H1 (cell line): ENCODE measurements around the gene SLC17A5. TPM values are rescaled to one million over a fixed set of nuclear protein-coding genes. Genes with fewer than 3 reads are reported as not detected.

Experiments used
- CTCF ChIA-PET: fragments of 300-600 bp; sonication (Branson Sonifier 250); formaldehyde crosslinking; loops from one replicate; lab custom pipeline; 2021; ENCODE audit not compliant: partially characterized antibody; lab: Charles Lee
- POLR2A ChIA-PET: fragments of 300-600 bp; sonication (Branson Sonifier 250); formaldehyde crosslinking; loops from one replicate; lab custom pipeline; 2021; ENCODE audit warnings: inconsistent platforms; ENCODE audit not compliant: partially characterized antibody; lab: Charles Lee
- DNase-seq, 2 experiments: peaks; one replicate each; pipeline versions ENCODE4 v3.0.0 to v3.0.0-alpha.2; 2010 to 2022; ENCODE audit warnings: low spot score in 2 of 2, low read depth in 1 of 2, mixed read lengths in 1 of 2
- FAIRE-seq: peaks from 2 replicates; lab custom pipeline; 2011; peaks lifted over from hg19 to GRCh38; lab: Jason Lieb, UNC
- H2AFZ ChIP-seq: 2 replicates; pipeline ENCODE4 v1.8.1; 2012; ENCODE audit warnings: low read length, inconsistent platforms
- H2AK5ac ChIP-seq: 2 replicates; pipeline ENCODE4 v1.6.1; 2013; ENCODE audit warnings: low read depth, low read length
- H2BK120ac ChIP-seq: replicated peaks from 2 replicates; pipeline ENCODE3; 2013; ENCODE audit warnings: low read depth, low read length, inconsistent platforms
- H2BK12ac ChIP-seq: 2 replicates; pipeline ENCODE4 v1.6.1; 2013; ENCODE audit warnings: low read depth, low read length
- H2BK15ac ChIP-seq: 2 replicates; pipeline ENCODE4 v1.6.1; 2013; ENCODE audit warnings: low read length
- H2BK20ac ChIP-seq: 2 replicates; pipeline ENCODE4 v1.6.1; 2013; ENCODE audit warnings: low read length
- H2BK5ac ChIP-seq: 2 replicates; pipeline ENCODE4 v1.6.1; 2013; ENCODE audit warnings: low read depth, low read length
- H3K14ac ChIP-seq: 2 replicates; pipeline ENCODE4 v1.6.1; 2013; ENCODE audit warnings: inconsistent platforms; ENCODE audit not compliant: insufficient read length
- H3K18ac ChIP-seq: 2 replicates; pipeline ENCODE4 v1.6.1; 2013; ENCODE audit warnings: low read length; ENCODE audit errors: extremely low read depth
- H3K23ac ChIP-seq: 2 replicates; pipeline ENCODE4 v1.6.1; 2013; ENCODE audit warnings: inconsistent platforms; ENCODE audit not compliant: insufficient read length
- H3K23me2 ChIP-seq: 2 replicates; pipeline ENCODE4 v1.6.1; 2013; ENCODE audit warnings: low read depth, low read length
- H3K27ac ChIP-seq: 2 replicates; pipeline ENCODE4 v1.6.1; 2011; ENCODE audit warnings: low read depth, low read length, inconsistent platforms
- H3K27me3 ChIP-seq, 4 experiments: replicated peaks in 1 of 4; 1 replicate in 1 of 4; 2 replicates in 3 of 4; pipeline versions ENCODE4 v1.6.1 to v1.8.1; 2011 to 2013; ENCODE audit warnings: low read length in 3 of 4, mild to moderate bottlenecking in 3 of 4, inconsistent platforms in 2 of 4, mixed read lengths in 2 of 4, moderate library complexity in 1 of 4; ENCODE audit not compliant: control insufficient read depth in 3 of 4, insufficient read depth in 3 of 4; ENCODE audit errors: extremely low read depth in 1 of 4
- H3K36me3 ChIP-seq, 4 experiments: 2 replicates each; pipeline versions ENCODE4 v1.6.1 to v1.8.1; 2011 to 2013; ENCODE audit warnings: mild to moderate bottlenecking in 4 of 4, low read length in 3 of 4, moderate library complexity in 2 of 4, control low read depth in 1 of 4, inconsistent platforms in 1 of 4; ENCODE audit not compliant: insufficient read depth in 4 of 4, control insufficient read depth in 2 of 4
- H3K4ac ChIP-seq: replicated peaks from 2 replicates; pipeline ENCODE3; 2013; ENCODE audit warnings: low read length, low read depth, mixed read lengths, inconsistent platforms; ENCODE audit not compliant: insufficient read length
- H3K4me1 ChIP-seq, 4 experiments: replicated peaks in 1 of 4; 1 replicate in 1 of 4; 2 replicates in 3 of 4; pipeline versions ENCODE4 v1.6.1 to v1.8.1; 2011 to 2013; ENCODE audit warnings: low read length in 3 of 4, inconsistent platforms in 2 of 4, mixed read lengths in 1 of 4; ENCODE audit not compliant: insufficient read depth in 4 of 4, control insufficient read depth in 3 of 4
- H3K4me2 ChIP-seq, 2 experiments: 2 replicates each; pipeline versions ENCODE4 v1.6.1 to v1.8.1; 2011 to 2013; ENCODE audit warnings: low read depth in 2 of 2, low read length in 2 of 2, control low read depth in 1 of 2, inconsistent platforms in 1 of 2, mild to moderate bottlenecking in 1 of 2; ENCODE audit not compliant: insufficient read depth in 1 of 2
- H3K4me3 ChIP-seq, 4 experiments: fragments of 200-600, 300-600 bp in 1 of 4; sonication (generic), shearing (Covaris generic), sonication (Bioruptor Twin) in 1 of 4; 2 replicates each; pipeline versions ENCODE4 v1.5.1 to v1.8.1; 2011 to 2016; ENCODE audit warnings: low read length in 4 of 4, low read depth in 3 of 4, control low read depth in 2 of 4, inconsistent platforms in 2 of 4, mild to moderate bottlenecking in 2 of 4, mixed read lengths in 1 of 4, moderate library complexity in 1 of 4; ENCODE audit not compliant: insufficient read depth in 2 of 4; ENCODE audit errors: extremely low read depth in 1 of 4
- H3K56ac ChIP-seq: replicated peaks from 2 replicates; pipeline ENCODE3; 2013; ENCODE audit warnings: low read depth, mild to moderate bottlenecking, mixed read lengths, low read length, inconsistent platforms; ENCODE audit not compliant: insufficient read length
- H3K79me1 ChIP-seq: 2 replicates; pipeline ENCODE4 v1.6.1; 2013; ENCODE audit warnings: low read depth, low read length, control low read depth
- H3K79me2 ChIP-seq, 2 experiments: 2 replicates each; pipeline versions ENCODE4 v1.6.1 to v1.8.1; 2012 to 2013; ENCODE audit warnings: low read length in 2 of 2, mild to moderate bottlenecking in 2 of 2, inconsistent platforms in 1 of 2; ENCODE audit not compliant: insufficient read depth in 2 of 2, control insufficient read depth in 1 of 2
- H3K9ac ChIP-seq, 4 experiments: replicated peaks in 1 of 4; 1 replicate in 1 of 4; 2 replicates in 3 of 4; pipeline versions ENCODE4 v1.6.1 to v1.8.1; 2011 to 2013; ENCODE audit warnings: low read depth in 3 of 4, low read length in 3 of 4, control low read depth in 2 of 4, mild to moderate bottlenecking in 2 of 4, moderate library complexity in 2 of 4, inconsistent platforms in 1 of 4; ENCODE audit errors: extremely low read depth in 1 of 4
- H3K9me3 ChIP-seq, 2 experiments: 2 replicates each; pipeline versions ENCODE4 v1.6.1 to v1.8.1; 2012 to 2013; ENCODE audit warnings: mild to moderate bottlenecking in 2 of 2, moderate library complexity in 2 of 2, control low read depth in 1 of 2, inconsistent platforms in 1 of 2, low read depth in 1 of 2, low read length in 1 of 2, mixed read lengths in 1 of 2; ENCODE audit not compliant: insufficient read depth in 2 of 2
- H4K20me1 ChIP-seq, 2 experiments: replicated peaks in 1 of 2; 2 replicates each; pipeline versions ENCODE3 to v1.8.1; 2011 to 2013; ENCODE audit warnings: inconsistent platforms in 2 of 2, low read length in 2 of 2, mild to moderate bottlenecking in 1 of 2; ENCODE audit not compliant: insufficient read depth in 2 of 2, control insufficient read depth in 1 of 2
- H4K5ac ChIP-seq: 2 replicates; pipeline ENCODE4 v1.6.1; 2013; ENCODE audit warnings: low read length, low read depth, mixed read lengths, inconsistent platforms; ENCODE audit not compliant: insufficient read length
- H4K8ac ChIP-seq: 2 replicates; pipeline ENCODE4 v1.8.0; 2013; ENCODE audit warnings: mild to moderate bottlenecking, moderate library complexity, low read length, inconsistent platforms; ENCODE audit not compliant: insufficient read depth; ENCODE audit errors: extremely low read depth
- H4K91ac ChIP-seq: replicated peaks from 2 replicates; pipeline ENCODE3; 2013; ENCODE audit warnings: low read length, mixed read lengths, inconsistent platforms; ENCODE audit not compliant: insufficient read length
- ASH2L ChIP-seq: fragments of 200-600, 300-600 bp; sonication (generic); IDR thresholded peaks from one replicate; pipeline ENCODE4 v1.7.1; 2017; ENCODE audit warnings: low read length
- CHD2 ChIP-seq: IDR thresholded peaks from 2 replicates; pipeline ENCODE4 v1.6.1; 2012; ENCODE audit warnings: low read length, improper control_type of control experiment
- HDAC2 ChIP-seq, 2 experiments: fragments of 300-600 bp in 1 of 2; sonication (generic) in 1 of 2; IDR thresholded peaks; 2 replicates each; pipeline ENCODE4 v1.6.1; 2011 to 2012; ENCODE audit warnings: low read depth in 2 of 2, low read length in 2 of 2, mild to moderate bottlenecking in 2 of 2, moderate library complexity in 2 of 2, borderline replicate concordance in 1 of 2, inconsistent platforms in 1 of 2
- JUN ChIP-seq: IDR thresholded peaks from 2 replicates; pipeline ENCODE4 v1.6.1; 2011; ENCODE audit warnings: low read depth, mild to moderate bottlenecking, improper control_type of control experiment, low read length
- TAF1 ChIP-seq: IDR thresholded peaks from 2 replicates; pipeline ENCODE4 v1.6.1; 2011; ENCODE audit warnings: mild to moderate bottlenecking, low read depth, low read length
- ZNF274 ChIP-seq: IDR thresholded peaks from 2 replicates; pipeline ENCODE4 v1.7.0; 2012; ENCODE audit warnings: low read length, borderline replicate concordance; ENCODE audit errors: extremely low read depth
- WGBS, 2 experiments: shearing (Covaris generic) in 1 of 2; methylation state at CpG; one replicate each; pipeline versions ENCODE4 v1.1.6 to v1.1.7; 2013 to 2015; ENCODE audit warnings: low lambda C conversion rate in 2 of 2, mixed read lengths in 2 of 2, inconsistent platforms in 1 of 2, low coverage in 1 of 2, missing lambda C conversion rate in 1 of 2; ENCODE audit not compliant: insufficient replicate concordance in 2 of 2, insufficient coverage in 1 of 2, insufficient read length in 1 of 2; ENCODE audit errors: extremely low coverage in 1 of 2, missing lambda C conversion rate in 1 of 2; 5-methylcytosine and 5-hydroxymethylcytosine counted together
- polyA plus RNA-seq, 7 experiments: library from polyadenylated mRNA; depleted of rRNA in 3 of 7; stranded (reverse) in 5 of 7; unstranded in 2 of 7; fragments of >200 nt in 5 of 7; fragments of 200-250 nt in 2 of 7; gene quantifications; 1 replicate in 5 of 7; 2 replicates in 1 of 7; 4 replicates in 1 of 7; pipeline versions ENCODE4 v1.2.1 to v1.2.3, GENCODE V29; 2011 to 2013; ENCODE audit warnings: missing spikeins in 2 of 7, mixed read lengths in 2 of 7
- total RNA-seq: library from RNA; stranded (reverse); fragmentation: NEBNext Ultra II Directional; extraction: Animal tissue kit (Norgen Biotek cat#: 25700); gene quantifications from 2 replicates; pipeline ENCODE4 v1.2.1, GENCODE V29; 2021

SLC17A5 gene
- total and polyA plus RNA-seq, 2 of the 8 experiments (the other 6 are each of a cell fraction or from before 2014, with no cell fraction given): 11.0 to 11.9 TPM

DNA sequence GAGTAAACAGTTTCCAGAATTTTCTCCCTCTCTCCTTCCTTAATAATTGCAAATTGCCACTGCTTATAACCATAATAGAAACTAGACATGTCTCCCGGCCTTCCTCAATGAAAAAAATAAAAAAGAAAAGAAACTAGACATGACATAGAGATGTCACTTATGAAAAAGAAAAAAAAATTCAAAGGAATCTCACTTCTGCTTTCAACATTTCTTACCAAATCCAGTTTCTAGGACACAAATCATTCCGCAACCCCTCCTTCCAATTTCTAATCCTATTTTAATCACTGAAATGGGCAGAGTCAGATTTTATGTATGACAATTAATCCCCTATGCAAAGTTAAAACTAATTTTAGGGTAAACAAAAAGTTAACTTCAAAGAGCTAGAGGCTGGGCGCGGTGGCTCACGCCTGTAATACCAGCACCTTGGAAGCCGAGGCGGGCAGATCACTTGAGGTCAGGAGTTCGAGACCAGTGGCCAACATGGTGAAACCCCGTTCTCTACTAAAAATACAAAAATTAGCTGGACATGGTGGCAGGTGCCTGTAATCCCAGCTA is 92.9 kb downstream of the SLC17A5 start:
- DNase-seq: no peak

More for the DNA sequence above, 92.9 kb downstream of the SLC17A5 start:
- no peak overlapping the region for H3K4me2 ChIP-seq
- no peak overlapping the region for H4K91ac ChIP-seq
- H3K27ac ChIP-seq: no peak overlapping the region
- POLR2A ChIA-PET: interaction anchor here (0.6 to 45.0 kb wide), 3 partner anchors 13 to 45 kb away, joined by 3 to 1482 read pairs (median 3); partner anchors contain the start of gene EEF1A1
- H3K18ac ChIP-seq: no peak overlapping the region
- H3K36me3 ChIP-seq: no peaks in the 10 kb centered on the region
- H3K79me1 ChIP-seq: no peaks in the 10 kb centered on the region
- H3K14ac ChIP-seq: no peak overlapping the region
- H4K8ac ChIP-seq: no peak overlapping the region
- H3K23me2 ChIP-seq: no peaks in the 10 kb centered on the region
- 90 to 100% methylated on average over 1 to 9 of the region's 9 CpGs for WGBS, 2 experiments
- H3K4me3 ChIP-seq: no peak overlapping the region
- H3K9ac ChIP-seq: no peak overlapping the region
- no peak for FAIRE-seq
- H3K27me3 ChIP-seq: no peaks in the 10 kb centered on the region
- H3K56ac ChIP-seq: no peak overlapping the region
- no peak overlapping the region for H2BK5ac ChIP-seq
- no peak overlapping the region for H2BK15ac ChIP-seq
- H2BK120ac ChIP-seq: no peak overlapping the region
- no peak overlapping the region for H3K4ac ChIP-seq
- no peak overlapping the region for H2AK5ac ChIP-seq
- no peak overlapping the region for H2AFZ ChIP-seq
- no peak overlapping the region for H2BK12ac ChIP-seq
- TF ChIP-seq HDAC2 (IDR thresholded peaks at IDR 0.05; ENCODE audit: borderline replicate concordance in 1 of 2, low read depth in 2 of 2, low read length in 2 of 2) (no peak), CHD2 (no peak), JUN (no peak), ASH2L (no peak), TAF1 (no peak), ZNF274 (no peak)
- TF ChIP-seq, all 59 proteins: peak for 0
- Histone ChIP-seq H2BK20ac (no peak overlapping the region), H3K79me2 (no peaks in the 10 kb centered on the region), H4K20me1 (no peaks in the 10 kb centered on the region), H4K5ac (no peak overlapping the region), H3K9me3 (no peaks in the 10 kb centered on the region), H3K23ac (no peak overlapping the region), H3K4me1 (peaks cover 4 to 12% (median 8%) of the 10 kb centered on the region in 4 experiments; a peak in 5 of 7 replicates)
- CTCF ChIA-PET: interaction anchor here (0.6 to 4.2 kb wide), 6 partner anchors 11 to 36 kb away, joined by 3 to 23 read pairs (median 4); no protein-coding TSS in a partner anchor
